C4-2B (cell line): Measurements from ENCODE around the gene HNF4A.

Experiments
- CTCF ChIP-seq: fragments of 450-650 bp; conservative IDR thresholded peaks from 2 replicates; pipeline ENCODE4 v1.5.1; 2017; ENCODE audit warnings: mild to moderate bottlenecking
- ZFX ChIP-seq: fragments of 450-650 bp; IDR thresholded peaks from 2 replicates; pipeline ENCODE4 v1.6.1; 2017

- TF ChIP-seq CTCF (no peak), ZFX (no peak)
Observed at GRCh38 chr20:44436393-44436792, 80.9 kb downstream of the HNF4A start.
